ENCODE data around the gene TMEM117.

- no peak for TF ChIP-seq CTCF (IDR thresholded peaks at IDR 0.05 in 2 of 3, conservative IDR thresholded peaks at IDR 0.05 in 1 of 3; ENCODE audit: control insufficient read depth in 2 of 3, extremely low read depth in 1 of 3, insufficient read depth in 1 of 3, low read depth in 3 of 3, low read length in 3 of 3)
- TF ChIP-seq ZNF384 (IDR thresholded peaks at IDR 0.05; ENCODE audit: borderline replicate concordance, low read depth, low read length), result no peak
- no peak for TF ChIP-seq KDM1A (IDR thresholded peaks at IDR 0.05; ENCODE audit: borderline replicate concordance)
- no peak for TF ChIP-seq BCLAF1 (IDR thresholded peaks at IDR 0.05)
Measured at GRCh38 chr12:44389038-44389437, 553.2 kb downstream of the TMEM117 start.
